ENCODE measurements around the gene KDM2A. TPM values are rescaled to one million over a fixed set of nuclear protein-coding genes. Genes with fewer than 3 reads are reported as not detected.
"Not testable (repeated sequence)": the region's sequence is repeated elsewhere in the genome, so short reads cannot be mapped to it uniquely, and the experiment has no call there.

Gene KDM2A
- total RNA-seq, 2 donors from 2014 or later, result 40.1 to 130 TPM

- ATAC-seq (ENCODE audit: insufficient number of reproducible peaks, low FRiP score, low read depth) (no peak), DNase-seq (ENCODE audit: low spot score) (no peak)
- Histone ChIP-seq H3K27ac (no peak overlapping the region), H3K4me3 (no peak overlapping the region), H3K27me3 (replicated peaks; ENCODE audit: insufficient read depth) (no peaks in the 10 kb centered on the region), H3K36me3 (peaks cover 26% of the 10 kb centered on the region), H3K9me3 (no peaks in the 10 kb centered on the region), H3K4me1 (ENCODE audit: control insufficient read depth in 1 of 2, low read depth in 2 of 2) (peaks cover 1 to 5% of the 10 kb centered on the region in 2 donors)
- no peak for TF ChIP-seq CTCF (IDR thresholded peaks at IDR 0.05)
Measured at GRCh38 chr11:67233584-67234190, 114.6 kb downstream of the KDM2A start.

GRCh38 chr11:67234571-67234970, 115.5 kb downstream of the KDM2A start:
- Histone ChIP-seq H3K4me1 (ENCODE audit: control insufficient read depth in 1 of 2, low read depth in 2 of 2) (peaks cover 10 to 11% of the 10 kb centered on the region in 2 donors), H3K36me3 (peaks cover 21% of the 10 kb centered on the region)
- H3K27me3 ChIP-seq (replicated peaks; ENCODE audit: insufficient read depth); DNase-seq (ENCODE audit: low spot score); H3K9me3 ChIP-seq; ATAC-seq (ENCODE audit: insufficient number of reproducible peaks, low FRiP score, low read depth); H3K27ac ChIP-seq; H3K4me3 ChIP-seq: not testable (repeated sequence)

- ATAC-seq (ENCODE audit: insufficient number of reproducible peaks, low FRiP score, low read depth), result no peak
- Histone ChIP-seq H3K27ac (no peak overlapping the region), H3K4me3 (no peak overlapping the region), H3K4me1 (ENCODE audit: control insufficient read depth in 1 of 2, low read depth in 2 of 2) (peaks cover 26 to 27% of the 10 kb centered on the region in 2 donors), H3K27me3 (replicated peaks; ENCODE audit: insufficient read depth) (no peaks in the 10 kb centered on the region), H3K36me3 (no peaks in the 10 kb centered on the region), H3K9me3 (no peaks in the 10 kb centered on the region)
- no peak for DNase-seq (ENCODE audit: low spot score)
- TF ChIP-seq CTCF (IDR thresholded peaks at IDR 0.05), result no peak
Measured at GRCh38 chr11:67237574-67237973, 118.5 kb downstream of the KDM2A start.

GRCh38 chr11:67238894-67239782, 120.1 kb downstream of the KDM2A start:
- Histone ChIP-seq H3K36me3 (no peaks in the 10 kb centered on the region), H3K9me3 (no peaks in the 10 kb centered on the region), H3K27ac (peak overlapping the region; percentile 76 to 94), H3K4me1 (ENCODE audit: control insufficient read depth in 1 of 2, low read depth in 2 of 2) (peaks cover 29 to 38% of the 10 kb centered on the region in 2 donors), H3K27me3 (replicated peaks; ENCODE audit: insufficient read depth) (no peaks in the 10 kb centered on the region), H3K4me3 (peak overlapping the region; percentile 84)
- no peak for DNase-seq (ENCODE audit: low spot score)
- TF ChIP-seq CTCF (IDR thresholded peaks at IDR 0.05), result no peak
- ATAC-seq (ENCODE audit: insufficient number of reproducible peaks, low FRiP score, low read depth), result no peak

GRCh38 chr11:67239783-67240575, 120.9 kb downstream of the KDM2A start:
- TF ChIP-seq CTCF (IDR thresholded peaks at IDR 0.05), result no peak
- peak; percentile 93 for DNase-seq (ENCODE audit: low spot score)
- Histone ChIP-seq H3K27me3 (replicated peaks; ENCODE audit: insufficient read depth) (no peaks in the 10 kb centered on the region), H3K4me1 (ENCODE audit: control insufficient read depth in 1 of 2, low read depth in 2 of 2) (peaks cover 29 to 38% of the 10 kb centered on the region in 2 donors), H3K9me3 (no peaks in the 10 kb centered on the region), H3K27ac (peak overlapping the region; percentile 91 to 94), H3K36me3 (peaks cover 6% of the 10 kb centered on the region), H3K4me3 (peak overlapping the region; percentile 84)
- ATAC-seq (ENCODE audit: insufficient number of reproducible peaks, low FRiP score, low read depth), result peak; percentile 81
